ENCODE measurements around the gene MAMDC2. TPM values are rescaled to one million over a fixed set of nuclear protein-coding genes. Genes with fewer than 3 reads are reported as not detected.

The MAMDC2 gene
- total RNA-seq, 1 experiment from 2014 or later, result not detected

DNA sequence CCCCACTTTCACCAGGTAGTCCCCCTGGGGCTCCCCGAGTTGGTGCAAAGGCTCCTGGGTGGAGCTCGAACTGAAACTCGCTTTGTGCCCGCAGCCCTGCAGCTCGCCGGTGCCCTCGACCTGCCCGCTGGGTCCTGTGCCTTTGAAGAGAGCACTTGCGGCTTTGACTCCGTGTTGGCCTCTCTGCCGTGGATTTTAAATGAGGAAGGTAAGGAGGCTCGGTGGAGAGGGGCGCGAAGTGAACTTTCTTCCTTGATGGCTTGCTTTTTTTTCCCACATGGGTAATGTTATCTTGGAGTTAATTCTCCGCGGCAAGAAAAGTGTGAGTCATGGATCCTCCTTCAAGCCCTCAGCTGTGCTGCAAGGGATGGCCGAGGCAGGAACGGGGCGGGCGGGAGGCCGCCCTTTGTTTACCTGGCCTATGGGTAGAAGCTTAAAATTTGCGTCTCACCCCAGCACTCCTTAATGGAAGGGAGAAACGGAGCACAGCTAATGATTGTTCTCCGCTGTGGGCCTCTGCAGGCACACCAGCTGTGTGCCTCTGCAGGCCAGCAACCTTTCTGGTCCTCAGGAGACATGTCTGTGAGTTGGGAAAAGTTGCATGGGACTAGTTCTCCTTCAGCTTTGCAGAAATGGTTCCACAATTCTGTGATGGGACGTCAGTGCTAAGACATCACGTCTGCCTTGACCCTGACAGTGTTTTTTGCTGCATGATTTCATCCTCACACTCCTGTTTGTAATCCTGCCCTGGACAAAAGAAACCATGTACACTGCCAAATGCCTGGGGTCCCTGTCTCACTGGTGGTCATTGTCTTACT lies 1.1 kb downstream of the MAMDC2 start:
- ChIA-PET POLR2A (interaction anchor here (0.6 to 1.3 kb wide), 12 partner anchors 11 to 1868 kb away, joined by 3 to 4 read pairs (median 3); no protein-coding TSS in a partner anchor), CTCF (interaction anchor here (0.6 to 1.9 kb wide), 9 partner anchors 11 to 74 kb away, joined by 3 to 6 read pairs (median 3); no protein-coding TSS in a partner anchor)
- TF ChIP-seq, protein P1, sequence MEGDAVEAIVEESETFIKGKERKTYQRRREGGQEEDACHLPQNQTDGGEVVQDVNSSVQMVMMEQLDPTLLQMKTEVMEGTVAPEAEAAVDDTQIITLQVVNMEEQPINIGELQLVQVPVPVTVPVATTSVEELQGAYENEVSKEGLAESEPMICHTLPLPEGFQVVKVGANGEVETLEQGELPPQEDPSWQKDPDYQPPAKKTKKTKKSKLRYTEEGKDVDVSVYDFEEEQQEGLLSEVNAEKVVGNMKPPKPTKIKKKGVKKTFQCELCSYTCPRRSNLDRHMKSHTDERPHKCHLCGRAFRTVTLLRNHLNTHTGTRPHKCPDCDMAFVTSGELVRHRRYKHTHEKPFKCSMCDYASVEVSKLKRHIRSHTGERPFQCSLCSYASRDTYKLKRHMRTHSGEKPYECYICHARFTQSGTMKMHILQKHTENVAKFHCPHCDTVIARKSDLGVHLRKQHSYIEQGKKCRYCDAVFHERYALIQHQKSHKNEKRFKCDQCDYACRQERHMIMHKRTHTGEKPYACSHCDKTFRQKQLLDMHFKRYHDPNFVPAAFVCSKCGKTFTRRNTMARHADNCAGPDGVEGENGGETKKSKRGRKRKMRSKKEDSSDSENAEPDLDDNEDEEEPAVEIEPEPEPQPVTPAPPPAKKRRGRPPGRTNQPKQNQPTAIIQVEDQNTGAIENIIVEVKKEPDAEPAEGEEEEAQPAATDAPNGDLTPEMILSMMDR (IDR thresholded peaks at IDR 0.05; ENCODE audit: unreplicated experiment), result no peak
- peaks cover 55% of the 10 kb centered on the region for H3K4me1 Mint-ChIP-seq (ENCODE audit: insufficient read depth, unreplicated experiment)
- peak overlapping the region; percentile 6 for H3K27ac Mint-ChIP-seq (ENCODE audit: low read depth, unreplicated experiment)
- no peaks in the 10 kb centered on the region for H3K9me3 Mint-ChIP-seq (ENCODE audit: unreplicated experiment)
- no TSS peak for BruUV-seq (replicated peaks)
- intact Hi-C loops (cut with micrococcal nuclease), result loop anchor here (10.0 kb wide), 1 partner anchor 70 kb away; no protein-coding TSS in a partner anchor
- peak overlapping the region; percentile 68 for H3K4me3 Mint-ChIP-seq (ENCODE audit: unreplicated experiment)
- peak; percentile 69 for DNase-seq (ENCODE audit: unreplicated experiment)
- no peaks in the 10 kb centered on the region for H3K27me3 Mint-ChIP-seq (ENCODE audit: insufficient read depth, unreplicated experiment)
- H3K36me3 Mint-ChIP-seq (ENCODE audit: insufficient read depth, unreplicated experiment), result no peaks in the 10 kb centered on the region

DNA sequence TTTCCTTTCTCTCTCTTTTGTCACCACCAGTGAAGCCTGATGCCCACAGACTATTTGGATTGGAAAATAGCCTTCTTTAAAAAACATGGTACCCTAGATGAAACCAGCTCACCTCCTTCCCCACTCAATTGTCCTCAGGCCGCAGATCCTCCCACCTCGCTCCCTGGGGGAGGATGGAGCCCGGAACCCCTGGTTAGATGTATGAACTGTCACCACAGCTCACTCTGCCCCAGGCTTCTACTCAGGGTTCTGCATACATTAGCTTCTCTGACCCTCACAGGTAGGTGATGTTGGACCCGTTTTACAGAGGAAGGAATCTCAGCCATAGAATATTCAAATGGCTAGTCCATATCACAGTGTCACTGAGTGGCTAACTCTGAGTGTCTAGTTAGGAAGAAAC lies 1.8 kb downstream of the MAMDC2 start:
- H3K27ac Mint-ChIP-seq (ENCODE audit: low read depth, unreplicated experiment), result no peak overlapping the region
- CTCF ChIA-PET, result interaction anchor here (0.6 to 1.9 kb wide), 7 partner anchors 11 to 102 kb away, joined by 3 to 6 read pairs (median 3); no protein-coding TSS in a partner anchor
- intact Hi-C loops (cut with micrococcal nuclease), result loop anchor here (10.0 kb wide), 1 partner anchor 71 kb away; no protein-coding TSS in a partner anchor
- no peak overlapping the region for H3K4me3 Mint-ChIP-seq (ENCODE audit: unreplicated experiment)
- H3K27me3 Mint-ChIP-seq (ENCODE audit: insufficient read depth, unreplicated experiment), result no peaks in the 10 kb centered on the region
- no peaks in the 10 kb centered on the region for H3K36me3 Mint-ChIP-seq (ENCODE audit: insufficient read depth, unreplicated experiment)
- peaks cover 59% of the 10 kb centered on the region for H3K4me1 Mint-ChIP-seq (ENCODE audit: insufficient read depth, unreplicated experiment)
- BruUV-seq (replicated peaks), result no TSS peak
- TF ChIP-seq, protein P1 (IDR thresholded peaks at IDR 0.05; ENCODE audit: unreplicated experiment), result no peak
- no peak for DNase-seq (ENCODE audit: unreplicated experiment)
- no peaks in the 10 kb centered on the region for H3K9me3 Mint-ChIP-seq (ENCODE audit: unreplicated experiment)
- POLR2A ChIA-PET, result interaction anchor here (0.6 to 1.1 kb wide), 3 partner anchors 25 to 212 kb away, joined by 3 to 4 read pairs (median 4); no protein-coding TSS in a partner anchor

DNA sequence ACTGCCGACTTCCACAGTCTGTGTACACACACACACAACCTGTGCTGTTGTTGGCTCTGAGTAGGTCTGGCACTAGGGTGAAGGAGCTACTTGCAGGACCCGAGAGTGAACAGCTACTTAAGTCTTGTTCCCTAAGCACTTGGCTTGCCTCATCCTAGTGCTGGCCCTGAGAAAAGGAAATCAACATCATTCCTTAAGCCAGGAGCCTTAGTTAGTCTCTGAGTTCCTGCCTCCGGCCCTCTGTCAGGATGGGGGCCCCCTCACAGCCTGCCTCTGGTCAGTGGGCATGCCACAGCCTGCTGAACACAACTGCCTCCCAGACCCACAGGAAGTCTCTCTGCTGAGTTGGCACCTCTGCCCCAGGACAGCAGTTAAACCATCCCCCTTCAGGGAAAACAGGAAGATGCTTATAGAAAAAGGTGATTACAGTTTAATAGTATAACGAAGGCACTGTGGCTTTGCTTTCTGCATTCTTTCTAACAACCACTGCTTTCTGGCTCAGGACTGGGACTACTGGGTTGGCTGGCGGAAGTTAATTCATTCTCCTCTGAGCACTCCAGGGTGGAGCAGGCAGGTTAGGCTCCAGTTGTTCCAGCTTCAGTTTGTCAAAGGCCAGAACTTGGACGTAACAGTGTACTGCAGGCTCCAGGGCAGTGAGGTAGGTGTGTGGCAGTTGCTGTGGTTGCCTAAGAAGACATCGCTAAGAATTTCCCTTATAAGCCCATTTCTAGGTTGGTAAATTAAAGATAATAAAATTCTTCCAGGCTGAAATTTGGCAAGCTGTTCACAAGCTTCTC lies 2.8 kb downstream of the MAMDC2 start:
- Mint-ChIP-seq H3K27ac (ENCODE audit: low read depth, unreplicated experiment) (peak overlapping the region; percentile 88), H3K4me1 (ENCODE audit: insufficient read depth, unreplicated experiment) (peaks cover 59% of the 10 kb centered on the region), H3K36me3 (ENCODE audit: insufficient read depth, unreplicated experiment) (no peaks in the 10 kb centered on the region), H3K27me3 (ENCODE audit: insufficient read depth, unreplicated experiment) (no peaks in the 10 kb centered on the region), H3K9me3 (ENCODE audit: unreplicated experiment) (no peaks in the 10 kb centered on the region), H3K4me3 (ENCODE audit: unreplicated experiment) (no peak overlapping the region)
- CTCF ChIA-PET, result interaction anchor here (0.7 to 1.0 kb wide), 2 partner anchors 50 to 347 kb away, joined by 3 read pairs; no protein-coding TSS in a partner anchor
- TF ChIP-seq, protein P1 (IDR thresholded peaks at IDR 0.05; ENCODE audit: unreplicated experiment), result no peak
- no TSS peak for BruUV-seq (replicated peaks)
- intact Hi-C loops (cut with micrococcal nuclease), result loop anchor here (10.0 kb wide), 1 partner anchor 72 kb away; no protein-coding TSS in a partner anchor
- POLR2A ChIA-PET, result interaction anchor here (0.6 to 1.1 kb wide), 5 partner anchors 12 to 38 kb away, joined by 3 to 5 read pairs (median 4); no protein-coding TSS in a partner anchor
- DNase-seq (ENCODE audit: unreplicated experiment), result peak; percentile 78

Measured in MCF 10A (cell line).